Measurements from ENCODE around the gene G3BP2.
"Not testable (repeated sequence)": the region's sequence is repeated elsewhere in the genome, so short reads cannot be mapped to it uniquely, and the experiment has no call there.

G3BP2 gene

GRCh38 chr4:75668596-75668995 is 4.6 kb downstream of the G3BP2 start:
- no peak overlapping the region for H2AFZ ChIP-seq (ENCODE audit: low read length)
- H4K20me1 ChIP-seq (ENCODE audit: insufficient read depth, low read length), result peaks cover 25% of the 10 kb centered on the region
- no peaks in the 10 kb centered on the region for H3F3A ChIP-seq (ENCODE audit: insufficient read depth, low read length)
- H3K4me1 ChIP-seq (ENCODE audit: insufficient read depth, low read length, severe bottlenecking), result peaks cover 67% of the 10 kb centered on the region
- H3K4me2 ChIP-seq (ENCODE audit: low read length), result peak overlapping the region; percentile 23; the same call in 1 of the 2 replicates
- no peaks in the 10 kb centered on the region for H3K9me2 ChIP-seq (ENCODE audit: low read depth, low read length)
- H3K27ac ChIP-seq (ENCODE audit: low read depth, low read length, poor library complexity, severe bottlenecking), result no peak overlapping the region
- H3K4me3 ChIP-seq (ENCODE audit: low read depth, low read length, poor library complexity, severe bottlenecking), result no peak overlapping the region
- H3K36me3 ChIP-seq (ENCODE audit: insufficient read depth, low read length), result peaks cover 5% of the 10 kb centered on the region; the same call in 1 of the 2 replicates
- H3K27me3 ChIP-seq (ENCODE audit: insufficient read depth, low read length), result no peaks in the 10 kb centered on the region
- TF ChIP-seq EZH2 (IDR thresholded peaks at IDR 0.05; ENCODE audit: borderline replicate concordance, low read length), result no peak
- TF ChIP-seq CTCF (IDR thresholded peaks at IDR 0.05; ENCODE audit: low read length), result no peak
- no peaks in the 10 kb centered on the region for H3K9me3 ChIP-seq (ENCODE audit: low read length)
- H3K79me2 ChIP-seq (ENCODE audit: insufficient read depth, low read length), result peaks cover 95% of the 10 kb centered on the region
- no peak overlapping the region for H3K9ac ChIP-seq (ENCODE audit: low read length)

- Histone ChIP-seq H3K4me1 (ENCODE audit: insufficient read depth, low read length, severe bottlenecking) (peaks cover 67% of the 10 kb centered on the region), H4K20me1 (ENCODE audit: insufficient read depth, low read length) (peaks cover 26% of the 10 kb centered on the region), H3K36me3 (ENCODE audit: insufficient read depth, low read length) (peaks cover 10% of the 10 kb centered on the region), H3K79me2 (ENCODE audit: insufficient read depth, low read length) (peaks cover 100% of the 10 kb centered on the region)
- not testable (repeated sequence) for H3K4me2 ChIP-seq (ENCODE audit: low read length); H3K9me2 ChIP-seq (ENCODE audit: low read depth, low read length); H3K9ac ChIP-seq (ENCODE audit: low read length); H3F3A ChIP-seq (ENCODE audit: insufficient read depth, low read length); H3K4me3 ChIP-seq (ENCODE audit: low read depth, low read length, poor library complexity, severe bottlenecking); H2AFZ ChIP-seq (ENCODE audit: low read length); H3K27me3 ChIP-seq (ENCODE audit: insufficient read depth, low read length); H3K9me3 ChIP-seq (ENCODE audit: low read length); H3K27ac ChIP-seq (ENCODE audit: low read depth, low read length, poor library complexity, severe bottlenecking)
Measured at GRCh38 chr4:75667636-75668035, 5.6 kb downstream of the G3BP2 start.

- Histone ChIP-seq H3K27ac (ENCODE audit: low read depth, low read length, poor library complexity, severe bottlenecking) (no peak overlapping the region), H3K4me1 (ENCODE audit: insufficient read depth, low read length, severe bottlenecking) (peaks cover 58% of the 10 kb centered on the region), H3K4me2 (ENCODE audit: low read length) (peak overlapping the region; percentile 4; the same call in 1 of the 2 replicates), H3K9ac (ENCODE audit: low read length) (no peak overlapping the region), H3K9me3 (ENCODE audit: low read length) (no peaks in the 10 kb centered on the region), H3K4me3 (ENCODE audit: low read depth, low read length, poor library complexity, severe bottlenecking) (no peak overlapping the region), H3K79me2 (ENCODE audit: insufficient read depth, low read length) (peaks cover 97% of the 10 kb centered on the region), H3K9me2 (ENCODE audit: low read depth, low read length) (no peaks in the 10 kb centered on the region), H3K27me3 (ENCODE audit: insufficient read depth, low read length) (no peaks in the 10 kb centered on the region), H2AFZ (ENCODE audit: low read length) (no peak overlapping the region), H3K36me3 (ENCODE audit: insufficient read depth, low read length) (peaks cover 22% of the 10 kb centered on the region), H4K20me1 (ENCODE audit: insufficient read depth, low read length) (peaks cover 22% of the 10 kb centered on the region), H3F3A (ENCODE audit: insufficient read depth, low read length) (no peaks in the 10 kb centered on the region)
- TF ChIP-seq CTCF (IDR thresholded peaks at IDR 0.05; ENCODE audit: low read length) (no peak), EZH2 (IDR thresholded peaks at IDR 0.05; ENCODE audit: borderline replicate concordance, low read length) (no peak)
Measured at GRCh38 chr4:75666299-75666698, 6.9 kb downstream of the G3BP2 start.

- peaks cover 96% of the 10 kb centered on the region for H3K79me2 ChIP-seq (ENCODE audit: insufficient read depth, low read length)
- peaks cover 38% of the 10 kb centered on the region for H3K36me3 ChIP-seq (ENCODE audit: insufficient read depth, low read length)
- H3K9me3 ChIP-seq (ENCODE audit: low read length); H3K27me3 ChIP-seq (ENCODE audit: insufficient read depth, low read length); H3K9me2 ChIP-seq (ENCODE audit: low read depth, low read length); H3K9ac ChIP-seq (ENCODE audit: low read length); H3K27ac ChIP-seq (ENCODE audit: low read depth, low read length, poor library complexity, severe bottlenecking); H3F3A ChIP-seq (ENCODE audit: insufficient read depth, low read length); H3K4me2 ChIP-seq (ENCODE audit: low read length); H2AFZ ChIP-seq (ENCODE audit: low read length); H3K4me3 ChIP-seq (ENCODE audit: low read depth, low read length, poor library complexity, severe bottlenecking): not testable (repeated sequence)
- H4K20me1 ChIP-seq (ENCODE audit: insufficient read depth, low read length), result peaks cover 16% of the 10 kb centered on the region
- H3K4me1 ChIP-seq (ENCODE audit: insufficient read depth, low read length, severe bottlenecking), result peaks cover 41% of the 10 kb centered on the region
Measured at GRCh38 chr4:75664604-75665003, 8.6 kb downstream of the G3BP2 start.
